ENCODE results near the gene ZNF57.

The ZNF57 gene

GRCh38 chr19:2912306-2912705 lies 11.6 kb downstream of the ZNF57 start:
- no peak for DNase-seq (ENCODE audit: low read depth, low spot score)
- CTCF ChIA-PET, result interaction anchor here (1.0 to 3.6 kb wide), 2 partner anchors 10 to 25 kb away, joined by 3 to 11 read pairs; no protein-coding TSS in a partner anchor
- POLR2A ChIA-PET, result no interaction called here
- H3K4me3 ChIP-seq (ENCODE audit: low read depth, low read length), result no peak overlapping the region
- TF ChIP-seq CTCF (IDR thresholded peaks at IDR 0.05; ENCODE audit: insufficient read depth, low read length, missing control alignments), result no peak

DNA sequence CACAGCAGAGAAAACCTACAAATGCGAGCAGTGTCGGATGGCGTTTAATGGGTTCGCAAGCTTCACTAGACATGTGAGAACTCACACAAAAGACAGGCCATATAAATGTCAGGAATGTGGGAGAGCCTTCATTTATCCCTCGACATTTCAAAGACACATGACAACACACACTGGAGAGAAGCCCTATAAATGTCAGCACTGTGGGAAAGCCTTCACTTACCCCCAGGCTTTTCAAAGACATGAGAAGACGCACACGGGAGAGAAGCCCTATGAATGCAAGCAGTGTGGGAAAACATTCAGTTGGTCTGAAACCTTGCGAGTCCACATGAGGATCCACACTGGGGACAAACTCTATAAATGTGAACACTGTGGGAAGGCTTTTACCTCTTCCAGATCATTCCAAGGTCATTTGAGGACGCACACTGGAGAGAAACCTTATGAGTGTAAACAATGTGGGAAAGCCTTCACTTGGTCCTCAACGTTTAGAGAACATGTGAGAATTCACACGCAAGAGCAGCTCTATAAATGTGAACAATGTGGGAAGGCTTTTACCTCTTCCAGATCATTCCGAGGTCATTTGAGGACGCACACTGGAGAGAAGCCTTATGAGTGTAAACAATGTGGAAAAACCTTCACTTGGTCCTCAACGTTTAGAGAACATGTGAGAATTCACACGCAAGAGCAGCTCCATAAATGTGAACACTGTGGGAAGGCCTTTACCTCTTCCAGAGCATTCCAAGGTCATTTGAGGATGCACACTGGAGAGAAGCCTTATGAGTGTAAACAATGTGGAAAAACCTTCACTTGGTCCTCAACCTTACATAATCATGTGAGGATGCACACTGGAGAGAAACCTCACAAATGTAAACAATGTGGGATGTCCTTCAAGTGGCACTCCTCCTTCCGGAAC lies 16.8 kb downstream of the ZNF57 start:
- CTCF ChIA-PET, result no interaction called here
- TF ChIP-seq CTCF (IDR thresholded peaks at IDR 0.05; ENCODE audit: insufficient read depth, low read length, missing control alignments), result no peak
- POLR2A ChIA-PET, result no interaction called here

GRCh38 chr19:2922987-2923386 lies 22.3 kb downstream of the ZNF57 start:
- CTCF ChIA-PET, result interaction anchor here (1.4 to 2.3 kb wide), 3 partner anchors 15 to 36 kb away, joined by 3 to 7 read pairs (median 5); no protein-coding TSS in a partner anchor
- no peak overlapping the region for H3K4me3 ChIP-seq (ENCODE audit: low read depth, low read length)
- POLR2A ChIA-PET, result no interaction called here
- DNase-seq (ENCODE audit: low read depth, low spot score), result no peak
- no peak for TF ChIP-seq CTCF (IDR thresholded peaks at IDR 0.05; ENCODE audit: insufficient read depth, low read length, missing control alignments)

More for the DNA sequence above, 16.8 kb downstream of the ZNF57 start:
- no peak for DNase-seq (ENCODE audit: low read depth, low spot score)
- no peak overlapping the region for H3K4me3 ChIP-seq (ENCODE audit: low read depth, low read length)

GRCh38 chr19:2923510-2923909 lies 22.8 kb downstream of the ZNF57 start:
- CTCF ChIA-PET, result interaction anchor here (1.4 to 2.3 kb wide), 3 partner anchors 15 to 36 kb away, joined by 3 to 7 read pairs (median 5); no protein-coding TSS in a partner anchor

DNA sequence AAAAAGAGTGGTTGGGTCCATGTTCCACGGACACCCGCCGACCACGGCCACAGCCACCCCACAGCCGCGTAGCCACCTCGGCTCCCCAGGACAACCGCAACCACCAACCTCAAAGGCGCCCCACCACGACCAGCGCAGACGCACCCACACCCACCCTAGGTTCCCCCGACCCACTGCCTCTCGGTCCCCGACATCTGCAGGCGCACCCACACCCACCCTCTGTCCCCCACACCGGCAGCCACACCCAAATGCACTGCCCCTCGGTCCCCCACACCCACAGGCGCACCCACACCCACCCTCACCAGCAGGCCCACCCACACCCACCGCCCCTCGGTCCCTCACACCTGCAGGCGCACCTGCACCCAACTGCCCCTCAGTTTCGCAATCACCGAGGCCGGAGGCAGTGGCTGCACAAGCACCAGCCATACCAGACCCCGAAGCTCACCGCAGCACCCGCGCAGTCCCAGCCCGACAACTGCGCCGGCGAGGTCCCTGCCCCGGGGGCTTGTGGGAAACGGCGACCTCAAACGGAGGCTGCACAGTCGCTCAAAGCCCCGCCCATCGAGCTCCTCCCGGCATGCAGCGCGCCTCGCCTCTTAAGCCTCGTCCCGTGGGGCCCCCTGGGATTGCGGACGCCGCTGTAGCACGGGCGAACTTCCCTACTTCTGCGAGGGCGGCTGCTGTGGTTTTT lies 25.8 kb downstream of the ZNF57 start:
- POLR2A ChIA-PET, result no interaction called here
- DNase-seq (ENCODE audit: low read depth, low spot score), result no peak
- no peak for TF ChIP-seq CTCF (IDR thresholded peaks at IDR 0.05; ENCODE audit: insufficient read depth, low read length, missing control alignments)
- no peak overlapping the region for H3K4me3 ChIP-seq (ENCODE audit: low read depth, low read length)
- CTCF ChIA-PET, result no interaction called here

More at GRCh38 chr19:2923510-2923909, 22.8 kb downstream of the ZNF57 start:
- no peak overlapping the region for H3K4me3 ChIP-seq (ENCODE audit: low read depth, low read length)
- POLR2A ChIA-PET, result no interaction called here
- TF ChIP-seq CTCF (IDR thresholded peaks at IDR 0.05; ENCODE audit: insufficient read depth, low read length, missing control alignments), result no peak
- no peak for DNase-seq (ENCODE audit: low read depth, low spot score)

DNA sequence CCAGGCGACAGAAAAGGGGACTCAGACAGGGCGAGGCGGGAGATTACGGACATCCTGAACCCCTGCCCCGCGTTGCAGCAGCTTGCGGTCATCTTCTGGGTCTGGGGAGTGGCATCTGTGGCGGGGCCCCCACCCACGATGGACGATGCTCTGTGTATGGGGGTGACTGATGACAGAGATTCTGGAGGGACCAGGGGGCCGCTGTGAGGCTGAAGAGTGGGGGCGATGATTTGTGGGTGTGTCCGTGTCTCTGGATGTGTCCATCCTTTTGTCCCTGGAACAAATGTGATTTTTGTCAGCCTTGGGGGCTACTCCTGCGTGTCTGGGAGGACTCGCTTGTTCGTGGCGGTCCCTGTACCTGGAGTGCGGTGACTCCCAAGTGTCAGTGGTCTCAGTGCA lies 26.3 kb downstream of the ZNF57 start:
- CTCF ChIA-PET, result no interaction called here

More for the DNA sequence above, 26.3 kb downstream of the ZNF57 start:
- TF ChIP-seq CTCF (IDR thresholded peaks at IDR 0.05; ENCODE audit: insufficient read depth, low read length, missing control alignments), result no peak
- POLR2A ChIA-PET, result no interaction called here
- no peak overlapping the region for H3K4me3 ChIP-seq (ENCODE audit: low read depth, low read length)
- DNase-seq (ENCODE audit: low read depth, low spot score), result no peak

Measured in AG04449 (cell line).